Mucosa of gallbladder (tissue), 1 donor: ENCODE measurements around the gene MOCS2. TPM values are rescaled to one million over a fixed set of nuclear protein-coding genes. Genes with fewer than 3 reads are reported as not detected.

ENCODE experiments used
- DNase-seq: peaks from one replicate; pipeline ENCODE4 v3.0.0-alpha.2; 2020; ENCODE audit warnings: low spot score
- total RNA-seq: library from RNA; stranded (reverse); gene quantifications from one replicate; pipeline ENCODE4 v1.2.1, GENCODE V29; 2021
- donor health status: DM: no; HTN: no; CAD: no.

The MOCS2 gene
- total RNA-seq, 1 donor from 2014 or later, result 42.8 TPM

DNA sequence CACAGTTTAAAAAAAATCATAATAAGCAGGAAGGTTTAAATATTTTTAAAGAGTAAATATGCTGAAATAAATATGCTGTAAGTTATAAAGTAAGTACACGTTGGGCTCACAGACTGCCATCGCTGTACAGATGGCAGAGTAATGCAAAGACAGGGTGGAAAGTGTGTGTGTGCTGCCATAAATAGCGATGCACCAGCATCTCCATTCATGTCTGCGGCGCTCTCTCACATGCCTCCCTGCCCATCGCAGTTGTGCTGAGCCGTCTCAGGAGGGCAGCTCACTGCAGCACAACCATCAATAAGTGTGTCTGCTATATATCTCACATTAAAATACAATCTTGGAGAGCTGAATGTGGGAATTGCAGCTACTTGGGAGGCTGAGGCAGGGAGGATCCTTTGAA lies 14.3 kb downstream of the MOCS2 start:
- no peak for DNase-seq

DNA sequence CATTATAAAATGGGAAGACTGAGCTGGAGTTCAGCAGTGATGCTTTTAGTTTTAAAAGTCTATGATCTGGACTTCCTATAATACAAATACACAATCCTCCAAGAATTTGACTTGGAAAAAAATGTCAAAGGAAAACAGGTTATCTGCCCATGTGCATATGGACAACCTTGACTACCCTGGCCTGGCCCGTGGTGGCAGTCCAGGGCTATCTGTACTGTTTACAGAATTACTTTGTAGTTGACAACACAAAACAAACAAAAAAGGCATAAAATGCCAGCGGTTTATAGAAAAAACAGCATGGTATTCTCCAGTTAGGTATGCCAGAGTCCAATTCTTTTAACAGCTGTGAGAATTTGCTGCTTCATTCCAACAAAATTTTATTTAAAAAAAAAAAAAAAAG lies 17.3 kb downstream of the MOCS2 start:
- DNase-seq, result no peak

DNA sequence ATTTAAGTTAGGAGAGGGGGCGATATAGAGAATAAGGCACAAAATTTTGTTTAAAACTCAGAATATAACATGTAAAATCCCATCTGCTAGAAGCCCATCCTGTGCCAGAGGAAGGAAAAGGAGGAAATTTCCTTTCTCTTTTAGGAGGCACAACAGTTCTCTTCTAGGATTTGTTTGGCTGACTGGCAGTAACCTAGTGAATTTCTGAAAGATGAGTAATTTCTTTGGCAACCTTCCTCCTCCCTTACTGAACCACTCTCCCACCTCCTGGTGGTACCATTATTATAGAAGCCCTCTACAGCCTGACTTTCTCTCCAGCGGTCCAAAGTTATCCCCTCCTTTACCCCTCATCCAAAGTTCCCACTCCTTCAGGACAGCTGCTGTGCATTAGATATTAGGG lies 18.3 kb downstream of the MOCS2 start:
- DNase-seq, result no peak

DNA sequence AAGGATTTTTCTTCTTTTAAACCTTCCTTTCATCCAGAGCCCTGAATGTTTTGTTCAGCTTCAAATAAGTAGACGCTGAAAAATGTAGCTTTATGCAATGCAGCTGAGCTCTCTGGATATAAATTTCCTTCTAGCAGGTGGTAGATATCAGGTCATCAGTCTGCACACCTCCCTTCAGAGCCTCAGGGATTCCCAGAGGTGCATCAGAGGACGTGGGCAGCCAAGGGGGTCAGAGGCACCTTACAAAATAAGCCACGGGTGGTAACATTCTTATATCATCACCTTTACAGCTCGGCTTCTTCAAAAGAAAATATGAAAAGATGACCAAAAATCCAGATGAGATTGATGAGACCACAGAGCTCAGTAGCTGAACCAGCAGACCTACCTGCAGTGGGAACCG lies 19.3 kb downstream of the MOCS2 start:
- no peak for DNase-seq

DNA sequence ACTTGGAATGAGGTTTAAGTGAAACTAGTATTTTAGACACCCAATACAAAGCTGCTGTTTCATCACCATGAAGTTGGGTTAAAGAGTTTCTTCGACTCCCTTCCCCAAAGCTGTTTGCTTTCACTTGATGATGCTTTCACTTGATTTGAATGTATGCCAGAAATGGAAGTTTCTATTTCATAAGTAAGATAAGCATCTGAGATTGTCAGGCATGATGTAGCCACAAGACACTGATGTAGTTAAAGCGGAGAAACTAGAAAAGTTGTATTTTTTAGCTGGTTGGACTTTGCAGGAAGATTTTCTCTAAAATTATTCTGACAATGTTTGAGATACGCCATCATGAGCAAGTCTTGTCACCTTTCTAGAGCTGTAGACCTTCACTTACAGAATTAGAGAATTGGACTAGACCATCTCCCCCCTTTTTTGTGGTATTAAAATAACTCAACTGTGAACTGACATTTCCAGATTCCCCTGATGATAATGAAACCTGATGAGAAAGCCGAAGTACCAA lies 20.0 kb downstream of the MOCS2 start:
- DNase-seq, result no peak

DNA sequence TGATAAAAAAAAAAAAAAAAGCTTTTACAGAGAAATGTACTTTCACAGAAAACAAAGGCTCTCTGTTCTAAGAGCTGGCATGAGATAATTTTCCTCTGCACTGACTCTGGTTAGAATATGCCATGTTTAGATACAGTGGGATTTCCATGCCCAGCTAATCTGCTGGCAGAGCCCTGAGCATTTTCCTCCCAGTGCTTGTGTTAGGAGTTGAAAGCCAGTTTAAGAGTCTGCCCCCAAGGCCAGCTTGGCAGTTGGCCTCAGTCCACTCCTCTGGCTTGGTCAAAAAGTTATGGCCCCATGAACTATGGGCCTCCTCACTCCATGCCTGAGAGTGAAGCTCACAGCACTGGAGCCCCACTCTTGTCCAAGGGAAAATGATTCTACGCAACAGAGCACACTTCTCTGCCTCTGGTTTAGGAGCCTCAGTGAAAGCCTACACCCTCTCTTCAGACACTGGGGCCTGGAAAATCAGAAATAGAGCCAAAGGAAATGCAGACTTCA lies 21.9 kb downstream of the MOCS2 start:
- DNase-seq, result no peak

DNA sequence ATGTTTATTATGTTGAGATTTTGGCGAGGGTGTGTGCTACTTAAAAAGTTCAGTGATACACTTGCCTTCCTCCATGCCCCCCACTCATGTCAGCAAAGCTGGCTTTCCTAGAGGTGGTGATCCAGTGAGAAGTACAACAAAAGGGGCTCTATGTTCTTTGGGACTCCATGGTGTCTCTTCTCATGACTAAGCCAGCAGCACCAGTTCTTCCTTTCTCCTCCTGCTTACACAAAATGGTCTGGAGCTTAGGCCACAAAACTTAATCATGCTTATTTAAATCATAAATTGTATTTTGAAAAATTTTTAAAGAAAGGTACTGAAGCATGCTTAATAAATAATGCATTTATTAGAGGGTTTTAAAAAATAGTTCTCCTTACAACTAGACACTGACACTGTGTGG lies 22.4 kb downstream of the MOCS2 start:
- DNase-seq, result no peak

DNA sequence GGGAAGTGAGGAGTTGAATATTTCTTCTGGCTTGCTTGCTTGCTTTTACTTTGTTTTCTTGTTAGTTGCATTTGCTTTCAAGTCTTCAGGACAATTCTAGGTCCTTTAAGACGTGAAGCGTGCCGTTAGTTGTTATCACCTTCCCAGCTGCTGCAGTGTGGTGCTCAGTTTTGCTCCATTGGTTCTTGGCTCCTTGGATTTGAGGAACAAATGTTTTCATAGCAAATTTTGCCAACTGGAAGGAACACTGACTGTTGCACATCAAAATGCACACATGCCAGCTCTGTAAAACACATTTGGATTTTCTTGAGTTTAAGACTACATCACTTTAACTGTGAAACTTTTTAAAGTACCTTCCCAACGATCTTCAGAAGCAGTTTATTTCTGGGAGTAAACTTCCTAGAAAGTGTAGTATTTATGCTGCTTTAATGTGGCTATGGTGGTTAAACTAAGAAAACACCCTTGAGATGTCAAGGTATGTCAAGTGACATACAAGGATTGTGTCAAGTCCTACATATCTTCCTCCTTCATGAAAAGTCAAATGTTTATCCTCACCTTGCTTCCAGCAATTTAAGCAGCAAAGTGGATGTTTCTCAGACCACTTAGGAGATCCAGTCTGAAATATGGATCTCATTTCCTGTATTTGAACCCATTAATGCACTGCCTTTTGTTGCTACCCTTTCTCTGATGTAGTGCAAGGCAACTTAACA lies 24.9 kb downstream of the MOCS2 start:
- no peak for DNase-seq

DNA sequence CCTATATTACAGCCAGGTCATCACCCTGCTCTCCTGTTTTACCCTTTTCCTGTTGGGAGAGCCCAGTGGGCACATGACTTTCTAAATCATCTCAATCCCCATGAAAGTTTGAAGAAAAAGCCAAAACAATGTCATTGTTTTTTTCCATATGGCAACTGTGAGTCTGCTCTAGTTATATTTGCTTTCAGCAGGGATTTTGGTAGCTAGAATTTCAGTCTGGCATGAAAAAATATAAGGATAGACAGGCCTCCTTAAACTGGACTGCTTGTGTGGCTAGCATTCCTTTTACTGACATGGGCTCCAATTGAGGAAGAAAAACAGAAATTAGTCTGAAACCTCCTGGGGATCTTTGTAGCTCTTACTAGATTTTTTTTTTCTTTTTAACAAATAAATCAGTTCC lies 25.6 kb downstream of the MOCS2 start:
- no peak for DNase-seq

DNA sequence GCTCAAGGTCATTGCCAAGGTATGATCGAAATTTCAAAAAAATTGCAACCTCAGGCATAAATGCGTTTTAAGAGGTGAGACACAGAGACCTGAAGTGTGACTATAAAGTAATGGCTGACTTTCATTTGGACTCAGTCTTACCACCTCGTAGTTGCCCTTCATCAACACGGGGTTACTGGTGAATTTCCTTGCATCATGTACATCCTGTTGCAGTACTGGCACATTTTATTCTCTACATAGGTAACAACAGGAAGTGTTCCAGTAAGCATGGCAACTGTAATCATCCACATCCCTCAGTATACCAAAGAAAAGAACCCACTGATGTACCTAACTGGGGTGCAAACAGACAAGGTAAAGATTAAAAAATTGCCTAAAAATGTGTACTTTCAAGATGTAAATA lies 29.3 kb downstream of the MOCS2 start:
- DNase-seq, result no peak

DNA sequence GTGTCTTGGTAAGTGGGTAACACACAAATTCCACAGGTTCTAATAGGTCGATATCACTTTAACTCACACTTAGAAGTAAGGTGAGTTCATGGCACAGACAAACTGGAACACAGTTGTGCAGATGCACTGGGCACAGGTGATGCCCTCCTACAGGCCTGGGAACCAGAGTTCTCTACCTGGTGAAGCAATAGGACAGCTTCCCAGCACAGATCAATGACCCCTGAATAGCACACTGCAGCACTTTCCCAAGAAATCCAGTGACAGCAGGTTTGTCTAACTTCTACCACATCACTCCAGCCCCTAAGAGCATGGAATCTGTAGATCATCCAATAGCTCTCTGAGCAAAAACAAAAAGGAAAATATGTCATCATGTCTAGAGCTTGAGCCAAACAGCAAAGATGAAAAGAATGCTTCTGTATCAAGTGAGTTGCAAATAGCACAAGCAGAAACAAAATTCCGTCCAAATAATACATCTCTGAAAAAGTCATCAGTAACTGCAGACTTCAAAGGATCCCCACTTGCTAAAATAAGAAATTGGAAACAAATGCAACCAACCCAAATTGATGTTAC lies 33.5 kb downstream of the MOCS2 start:
- no peak for DNase-seq

DNA sequence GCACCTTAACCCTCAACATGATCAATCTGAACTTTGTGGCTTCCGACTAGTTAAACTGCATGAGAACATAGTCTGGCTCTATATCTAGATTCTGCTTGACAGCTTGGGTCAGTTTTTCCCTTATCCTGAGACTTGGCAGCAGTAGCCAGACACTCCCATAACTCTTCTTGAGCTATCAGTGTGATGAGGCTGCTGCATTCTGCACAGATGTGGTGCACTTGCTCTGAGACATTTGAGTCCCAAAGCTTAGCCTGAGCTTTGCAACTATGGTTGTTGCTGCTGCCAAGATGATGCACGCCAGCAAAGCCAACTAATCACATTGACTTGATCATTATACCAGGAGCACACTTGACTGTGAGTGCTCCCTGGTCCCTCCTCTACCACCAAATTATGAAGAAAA lies 36.2 kb downstream of the MOCS2 start:
- no peak for DNase-seq

DNA sequence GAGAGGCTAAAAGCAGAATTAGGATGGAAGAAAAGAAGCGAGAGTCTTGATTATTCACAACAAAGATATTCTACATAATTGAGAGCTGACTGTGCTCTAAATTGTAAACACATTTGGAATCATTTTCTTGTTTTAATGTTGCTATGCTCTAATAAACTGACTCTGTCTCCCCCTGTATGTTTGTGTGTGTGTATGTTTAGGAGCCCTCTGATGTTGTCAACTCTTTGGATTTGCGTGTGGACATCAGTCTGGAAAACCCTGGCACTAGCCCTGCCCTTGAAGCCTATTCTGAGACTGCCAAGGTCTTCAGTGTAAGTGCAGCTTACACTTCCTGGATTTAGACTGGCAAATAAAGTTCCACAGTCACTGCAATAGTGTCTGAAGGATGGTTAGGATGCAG lies 37.8 kb downstream of the MOCS2 start:
- DNase-seq, result no peak

DNA sequence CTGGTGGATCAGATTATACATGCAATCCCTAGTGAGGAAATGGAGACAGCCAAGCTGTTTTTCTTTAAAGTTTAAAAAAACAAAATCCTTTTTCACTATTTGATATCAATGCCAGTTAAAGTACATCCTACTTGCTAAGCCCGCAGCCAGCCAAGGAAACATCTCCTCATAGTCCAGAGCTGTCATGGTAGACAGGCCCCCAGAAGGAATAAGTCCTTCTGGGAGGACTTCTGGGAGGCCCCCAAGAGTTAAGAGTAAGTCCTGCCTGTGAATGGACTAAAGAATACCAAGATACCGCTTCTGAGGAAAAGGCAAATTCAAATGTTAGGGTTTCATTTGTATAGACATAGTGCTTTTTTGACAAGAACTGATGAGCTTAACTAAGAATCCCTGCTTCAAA lies 38.3 kb downstream of the MOCS2 start:
- DNase-seq, result no peak

DNA sequence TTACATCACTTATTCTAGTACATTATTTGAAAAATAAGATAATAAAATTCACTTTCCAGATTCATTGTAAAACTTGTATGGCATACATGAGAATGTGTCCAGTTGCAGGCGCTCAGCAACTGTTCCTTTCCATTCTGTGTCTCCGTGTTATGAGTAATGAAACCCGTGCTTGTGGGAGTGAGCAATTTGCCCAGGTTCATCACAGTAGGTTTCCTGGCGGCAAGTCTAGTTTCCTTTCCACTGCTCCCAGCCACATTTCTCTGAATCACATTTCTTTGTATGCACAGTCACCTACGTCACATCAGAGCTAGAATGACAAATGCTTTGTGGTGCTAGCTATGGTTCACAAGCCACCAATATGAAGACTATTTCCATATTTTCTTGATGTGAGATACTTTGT lies 39.9 kb downstream of the MOCS2 start:
- DNase-seq, result no peak

DNA sequence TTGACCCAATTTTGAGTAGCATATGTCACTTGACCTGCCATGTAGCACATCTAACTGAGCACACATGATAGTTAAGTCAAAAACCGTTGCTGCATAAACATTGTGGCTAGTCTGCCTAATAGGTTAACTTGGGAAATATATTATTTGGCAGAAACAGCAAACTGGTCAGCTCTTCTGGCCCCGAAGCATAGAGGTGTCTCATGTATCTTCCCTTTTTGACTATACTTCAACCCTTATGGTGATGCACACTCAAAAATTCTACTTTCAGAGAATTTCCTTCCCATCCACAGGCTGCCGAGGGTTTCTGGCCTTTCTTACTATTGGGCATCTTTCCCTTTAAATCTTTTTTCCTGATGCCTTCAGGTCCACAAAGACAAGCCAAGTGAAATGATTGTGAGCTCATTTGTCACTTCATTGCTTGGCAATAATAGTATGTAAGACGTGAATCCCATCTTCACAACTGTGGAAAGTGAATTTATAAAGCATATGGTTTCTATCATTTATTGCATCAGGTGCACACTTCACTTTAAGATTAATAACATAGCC lies 41.2 kb downstream of the MOCS2 start:
- no peak for DNase-seq

DNA sequence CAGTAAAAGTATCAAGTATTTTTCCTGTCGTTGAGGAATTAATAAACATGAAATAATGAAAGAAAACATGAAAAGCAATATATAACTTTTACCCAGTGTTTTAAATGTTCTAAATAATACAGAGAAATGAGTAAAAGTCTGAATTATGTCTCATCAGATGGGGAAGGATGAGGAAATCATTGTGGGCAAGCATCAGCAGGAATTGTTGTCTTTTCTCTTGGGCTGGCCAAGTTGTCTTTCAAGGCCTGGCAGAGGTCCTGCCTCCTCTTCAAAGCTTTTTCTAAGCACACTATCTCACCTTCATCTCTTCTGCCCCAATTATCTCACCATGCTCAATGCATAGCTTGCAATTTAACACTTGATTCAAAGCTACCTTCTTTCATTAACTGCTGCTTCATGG lies 41.9 kb downstream of the MOCS2 start:
- DNase-seq, result no peak

DNA sequence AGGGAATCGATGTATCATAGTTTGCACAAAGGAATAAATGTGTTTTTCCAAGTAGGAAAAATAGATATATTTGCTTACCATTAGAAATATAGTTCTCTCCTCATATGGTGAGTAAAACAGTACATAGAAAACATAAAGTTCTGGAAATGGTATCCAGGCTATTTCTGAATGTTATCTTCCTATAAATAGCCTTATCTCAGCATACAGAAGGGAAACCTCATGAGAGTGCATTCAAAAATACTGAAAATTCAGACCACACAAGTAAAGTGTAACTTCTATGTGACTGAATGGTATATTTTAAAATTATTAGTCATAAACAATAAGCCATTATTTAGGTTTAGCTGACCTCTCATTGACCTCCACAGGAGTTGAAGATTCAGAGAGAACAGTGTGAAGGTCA lies 43.5 kb downstream of the MOCS2 start:
- DNase-seq, result no peak

DNA sequence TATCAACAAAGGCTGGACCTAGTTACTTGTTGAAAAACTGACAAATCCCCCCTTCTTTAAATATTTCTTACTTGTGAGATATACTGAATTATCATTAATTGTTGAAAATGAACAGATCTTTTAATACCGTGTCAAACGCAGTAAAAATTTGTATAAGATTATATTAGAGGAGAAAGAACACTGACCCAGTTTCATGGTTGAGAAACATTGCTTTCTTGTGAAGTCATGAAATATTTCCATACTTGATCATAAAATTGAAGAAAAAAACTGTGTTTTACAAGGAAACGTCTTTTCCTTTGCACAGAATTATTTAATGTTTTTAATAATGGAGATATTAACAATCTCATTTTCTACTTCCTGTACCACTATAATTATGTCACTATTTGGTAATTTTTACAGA lies 45.8 kb downstream of the MOCS2 start:
- no peak for DNase-seq

DNA sequence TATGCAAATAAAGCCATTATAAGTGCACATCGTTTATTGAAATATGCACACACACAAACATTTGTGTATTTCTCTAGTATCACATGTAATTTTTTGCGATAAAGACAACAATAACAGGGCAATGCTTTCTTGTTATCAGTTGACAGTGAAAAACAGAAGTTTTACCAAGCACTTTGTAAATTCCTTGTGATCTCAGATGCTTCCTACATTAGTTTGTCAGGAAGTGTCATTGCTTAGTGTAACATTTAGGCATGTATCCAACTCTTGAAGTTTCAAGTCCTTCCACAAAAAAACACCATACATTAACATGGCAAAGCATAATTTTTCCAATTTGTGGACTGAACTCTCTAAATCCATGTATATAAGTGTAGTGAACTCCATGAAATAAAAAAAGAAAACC lies 46.4 kb downstream of the MOCS2 start:
- no peak for DNase-seq

DNA sequence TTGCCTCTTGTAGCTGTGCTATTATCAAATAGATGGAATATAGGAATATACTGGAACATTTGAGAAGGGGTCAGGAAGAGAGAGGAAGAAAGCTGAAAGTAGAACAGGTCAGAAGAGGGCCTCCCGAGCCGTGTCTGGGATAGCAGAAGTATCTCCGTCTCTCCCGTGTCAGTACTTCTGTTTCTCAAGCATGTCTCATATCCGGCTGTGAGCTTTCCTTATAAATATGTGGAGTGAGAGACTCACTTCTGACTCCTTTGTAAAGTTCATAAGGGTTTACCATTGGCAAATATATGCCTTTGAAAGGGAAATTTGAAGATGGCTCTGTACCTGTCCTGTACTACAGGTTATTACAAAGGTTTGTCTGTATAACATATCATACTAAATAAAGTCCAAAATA lies 50.3 kb downstream of the MOCS2 start:
- no peak for DNase-seq

DNA sequence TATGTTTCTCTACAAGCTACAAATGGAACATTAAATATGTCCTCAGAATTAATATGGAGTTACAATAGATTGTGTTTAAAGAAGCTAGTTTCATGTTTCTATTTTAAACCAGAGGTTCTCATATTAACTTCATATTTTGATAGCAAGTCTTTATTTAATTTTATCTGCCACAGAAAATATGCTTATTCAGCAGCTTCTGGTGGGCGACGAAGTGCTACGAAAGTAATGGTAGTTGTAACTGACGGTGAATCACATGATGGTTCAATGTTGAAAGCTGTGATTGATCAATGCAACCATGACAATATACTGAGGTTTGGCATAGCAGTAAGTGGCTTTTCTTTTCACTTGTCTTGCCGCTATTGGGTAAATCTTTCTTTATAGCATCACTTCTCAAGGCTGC lies 54.2 kb downstream of the MOCS2 start:
- DNase-seq, result no peak

DNA sequence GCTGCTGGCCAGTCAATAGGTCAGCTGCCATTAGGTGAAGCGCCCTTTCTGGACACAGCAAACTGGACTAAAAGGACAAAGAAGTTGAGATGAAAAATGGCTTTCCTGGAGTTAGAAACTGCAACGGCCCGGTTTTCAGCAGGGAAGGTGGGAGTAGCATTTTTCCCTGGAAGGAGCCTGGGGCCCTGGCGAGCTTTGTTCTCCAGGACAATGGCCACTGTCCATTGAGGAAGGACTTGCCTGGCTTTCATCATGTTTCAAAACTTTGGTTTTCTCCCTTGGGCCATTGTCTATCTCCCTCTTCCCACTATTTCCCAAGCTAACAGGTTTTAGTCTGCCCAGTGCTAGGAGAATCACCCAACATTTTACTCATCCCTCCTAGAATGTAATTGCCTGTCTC lies 56.2 kb downstream of the MOCS2 start:
- DNase-seq, result no peak
